H9 (cell line): Measurements from ENCODE around the gene CD164L2. TPM values are rescaled to one million over a fixed set of nuclear protein-coding genes. Genes with fewer than 3 reads are reported as not detected.

Experiments used
- DNase-seq: peaks from one replicate; pipeline ENCODE4 v3.0.0-alpha.2; 2017
- H2AFZ ChIP-seq: one replicate; pipeline ENCODE4 v1.6.1; 2013; ENCODE audit warnings: mild to moderate bottlenecking, low read length, control low read depth, moderate library complexity
- H2AK5ac ChIP-seq: 2 replicates; pipeline ENCODE4 v1.6.1; 2013; ENCODE audit warnings: low read length, control low read depth, mixed read lengths; ENCODE audit not compliant: insufficient read length
- H2BK120ac ChIP-seq: one replicate; pipeline ENCODE4 v1.6.1; 2013; ENCODE audit warnings: low read depth, mild to moderate bottlenecking, low read length, control low read depth, inconsistent platforms; ENCODE audit not compliant: poor library complexity, severe bottlenecking
- H2BK12ac ChIP-seq: 2 replicates; pipeline ENCODE4 v1.6.1; 2013; ENCODE audit warnings: low read length, control low read depth, mixed read lengths, low read depth; ENCODE audit not compliant: insufficient read length
- H2BK15ac ChIP-seq: 2 replicates; pipeline ENCODE4 v1.6.1; 2013; ENCODE audit warnings: low read depth, low read length, control low read depth
- H2BK20ac ChIP-seq: one replicate; pipeline ENCODE4 v1.6.1; 2013; ENCODE audit warnings: low read depth, mild to moderate bottlenecking, low read length, control low read depth, inconsistent platforms; ENCODE audit not compliant: poor library complexity, severe bottlenecking
- H2BK5ac ChIP-seq: 2 replicates; pipeline ENCODE4 v1.6.1; 2013; ENCODE audit warnings: low read length, control low read depth, mixed read lengths; ENCODE audit not compliant: insufficient read length
- H3K14ac ChIP-seq: 2 replicates; pipeline ENCODE4 v1.6.1; 2013; ENCODE audit warnings: low read length, control low read depth; ENCODE audit not compliant: insufficient read depth
- H3K18ac ChIP-seq: 2 replicates; pipeline ENCODE4 v1.6.1; 2013; ENCODE audit warnings: low read depth, mild to moderate bottlenecking, mixed read lengths, low read length, control low read depth; ENCODE audit not compliant: insufficient read length
- H3K23ac ChIP-seq: 2 replicates; pipeline ENCODE4 v1.6.1; 2013; ENCODE audit warnings: low read length, control low read depth, mixed read lengths, low read depth; ENCODE audit not compliant: insufficient read length
- H3K23me2 ChIP-seq: 2 replicates; pipeline ENCODE4 v1.6.1; 2013; ENCODE audit warnings: low read depth, mild to moderate bottlenecking, mixed read lengths, low read length, control low read depth; ENCODE audit not compliant: insufficient read length, poor library complexity, severe bottlenecking
- H3K27ac ChIP-seq: 2 replicates; pipeline ENCODE4 v1.5.1; 2013; ENCODE audit warnings: low read length, control low read depth, mixed read lengths, low read depth; ENCODE audit not compliant: insufficient read length
- H3K27me3 ChIP-seq: 2 replicates; pipeline ENCODE4 v1.6.1; 2013; ENCODE audit warnings: low read length, control low read depth, inconsistent platforms; ENCODE audit not compliant: insufficient read depth
- H3K4ac ChIP-seq: 2 replicates; pipeline ENCODE4 v1.6.1; 2013; ENCODE audit warnings: low read depth, mild to moderate bottlenecking, control low read depth, inconsistent platforms, low read length, moderate library complexity
- H3K4me1 ChIP-seq: 2 replicates; pipeline ENCODE4 v1.6.1; 2013; ENCODE audit warnings: low read length, control low read depth, inconsistent platforms; ENCODE audit not compliant: insufficient read depth
- H3K4me2 ChIP-seq: 2 replicates; pipeline ENCODE4 v1.6.1; 2013; ENCODE audit warnings: low read length, control low read depth, mixed read lengths; ENCODE audit not compliant: insufficient read length, insufficient read depth
- H3K56ac ChIP-seq: 2 replicates; pipeline ENCODE4 v1.6.1; 2013; ENCODE audit warnings: low read depth, mild to moderate bottlenecking, mixed read lengths, low read length, control low read depth; ENCODE audit not compliant: insufficient read length
- H3K79me1 ChIP-seq: 2 replicates; pipeline ENCODE4 v1.6.1; 2013; ENCODE audit warnings: low read depth, mild to moderate bottlenecking, moderate library complexity, low read length, control low read depth, inconsistent platforms; ENCODE audit not compliant: insufficient read depth, poor library complexity, severe bottlenecking
- H3K79me2 ChIP-seq: 2 replicates; pipeline ENCODE4 v1.6.1; 2013; ENCODE audit warnings: low read length, control low read depth, inconsistent platforms; ENCODE audit not compliant: insufficient read depth
- H3K9ac ChIP-seq: 2 replicates; pipeline ENCODE4 v1.6.1; 2013; ENCODE audit warnings: low read length, control low read depth, mixed read lengths; ENCODE audit not compliant: insufficient read length; ENCODE audit errors: extremely low read depth
- H3K9me3 ChIP-seq: one replicate; pipeline ENCODE4 v1.6.1; 2013; ENCODE audit warnings: low read depth, low read length, inconsistent platforms; ENCODE audit not compliant: control insufficient read depth
- H3T11ph ChIP-seq: one replicate; pipeline ENCODE4 v1.6.1; 2013; ENCODE audit warnings: mild to moderate bottlenecking, low read length, control low read depth, inconsistent platforms
- H4K20me1 ChIP-seq: one replicate; pipeline ENCODE4 v1.6.1; 2013; ENCODE audit not compliant: control insufficient read depth, insufficient read length, insufficient read depth
- H4K5ac ChIP-seq: 2 replicates; pipeline ENCODE4 v1.6.1; 2013; ENCODE audit warnings: low read depth, mild to moderate bottlenecking, mixed read lengths, low read length, control low read depth; ENCODE audit not compliant: insufficient read length
- H4K8ac ChIP-seq: replicated peaks from 2 replicates; pipeline ENCODE4 v1.6.1; 2013; ENCODE audit warnings: low read length, control low read depth, mixed read lengths, low read depth; ENCODE audit not compliant: insufficient read length
- H4K91ac ChIP-seq: 2 replicates; pipeline ENCODE4 v1.6.1; 2013; ENCODE audit warnings: low read depth, mild to moderate bottlenecking, moderate library complexity, mixed read lengths, low read length, control low read depth; ENCODE audit not compliant: insufficient read length
- H3K27ac Mint-ChIP-seq, 3 experiments: 2 replicates in 2 of 3; 3 replicates in 1 of 3; pipeline ENCODE4 v1.8.0; 2020 to 2021; ENCODE audit warnings: mixed read lengths in 3 of 3, mild to moderate bottlenecking in 1 of 3, moderate library complexity in 1 of 3
- H3K27me3 Mint-ChIP-seq: 2 replicates; pipeline ENCODE4 v1.8.0; 2021; ENCODE audit warnings: low read depth, mild to moderate bottlenecking, moderate library complexity, mixed read lengths
- H3K36me3 Mint-ChIP-seq, 3 experiments: 2 replicates in 2 of 3; 3 replicates in 1 of 3; pipeline ENCODE4 v1.8.0; 2020 to 2021; ENCODE audit warnings: low read depth in 3 of 3, mixed read lengths in 3 of 3; ENCODE audit not compliant: insufficient read depth in 1 of 3
- H3K4me1 Mint-ChIP-seq, 2 experiments: 2 replicates each; pipeline ENCODE4 v1.8.0; 2020; ENCODE audit warnings: mixed read lengths in 2 of 2
- H3K4me3 Mint-ChIP-seq, 2 experiments: 2 replicates in 1 of 2; 3 replicates in 1 of 2; pipeline ENCODE4 v1.8.0; 2020 to 2021; ENCODE audit warnings: mild to moderate bottlenecking in 2 of 2, mixed read lengths in 2 of 2, moderate library complexity in 1 of 2
- H3K9me3 Mint-ChIP-seq, 2 experiments: 2 replicates in 1 of 2; 3 replicates in 1 of 2; pipeline ENCODE4 v1.8.0; 2020; ENCODE audit warnings: mild to moderate bottlenecking in 2 of 2, mixed read lengths in 2 of 2, moderate library complexity in 1 of 2
- CTCF ChIP-seq: fragments of 200-600 bp; sonication (generic); conservative IDR thresholded peaks from 3 replicates; pipeline ENCODE4 v1.8.0; 2021; ENCODE audit warnings: antibody characterized with exemption, mild to moderate bottlenecking
- WGBS: extraction: QIAGEN DNeasy Blood & Tissue Kit; methylation state at CpG from one replicate; pipeline ENCODE4 v1.1.7; 2013; ENCODE audit warnings: missing lambda C conversion rate, low lambda C conversion rate, mixed read lengths; ENCODE audit not compliant: insufficient read length; ENCODE audit errors: extremely low coverage; 5-methylcytosine and 5-hydroxymethylcytosine counted together
- total RNA-seq: library from RNA; stranded (reverse); gene quantifications from 2 replicates; pipeline ENCODE4 v1.2.1, GENCODE V29; 2021

CD164L2 gene
- total RNA-seq, 1 experiment from 2014 or later = 1.2 TPM

- no peak for TF ChIP-seq CTCF
- no peak overlapping the region for H2BK15ac ChIP-seq
- no peak overlapping the region for H2BK5ac ChIP-seq
- Mint-ChIP-seq H3K27ac (no peak overlapping the region), H3K36me3 (peaks cover 5 to 18% (median 12%) of the 10 kb centered on the region in 3 experiments; a peak in 5 of 7 replicates), H3K4me3 (no peak overlapping the region), H3K27me3 (peaks cover 8% of the 10 kb centered on the region), H3K4me1 (peaks cover 34 to 38% of the 10 kb centered on the region in 2 experiments), H3K9me3 (no peaks in the 10 kb centered on the region)
- no peak overlapping the region for H2BK20ac ChIP-seq
- no peak overlapping the region for H2BK120ac ChIP-seq
- H4K8ac ChIP-seq = no peak overlapping the region
- no CpG with 5 or more reads among the region's 12 CpGs for WGBS
- H3K56ac ChIP-seq = no peak overlapping the region
- no peak overlapping the region for H3K18ac ChIP-seq
- H3K4ac ChIP-seq = no peak overlapping the region
- H2AK5ac ChIP-seq = no peak overlapping the region
- H3K4me1 ChIP-seq = no peaks in the 10 kb centered on the region; the same call in 1 of the 2 replicates
- H3K9ac ChIP-seq = no peak overlapping the region
- H4K5ac ChIP-seq = no peak overlapping the region
- no peaks in the 10 kb centered on the region for H3K9me3 ChIP-seq
- no peak overlapping the region for H4K91ac ChIP-seq
- no peak overlapping the region for H2BK12ac ChIP-seq
- no peak overlapping the region for H3K4me2 ChIP-seq
- no peak overlapping the region for H2AFZ ChIP-seq
- DNase-seq = no peak
- H3K23ac ChIP-seq = no peak overlapping the region
- no peaks in the 10 kb centered on the region for H3K79me1 ChIP-seq
- no peak overlapping the region for H3T11ph ChIP-seq
- no peak overlapping the region; the same call in 1 of the 2 replicates for H3K14ac ChIP-seq
- H3K23me2 ChIP-seq = peaks cover 15% of the 10 kb centered on the region
- no peaks in the 10 kb centered on the region; the same call in 1 of the 2 replicates for H3K79me2 ChIP-seq
- peaks cover 4% of the 10 kb centered on the region for H4K20me1 ChIP-seq
- H3K27me3 ChIP-seq = no peaks in the 10 kb centered on the region
- no peak overlapping the region for H3K27ac ChIP-seq
Observed at GRCh38 chr1:27345272-27345671, 37.9 kb downstream of the CD164L2 start.
